SU-DHL-6 (cell line): ENCODE data around the gene UNC13C.

Experiments
- H2AFZ ChIP-seq: fragments of 200-600 bp; sonication (generic); 2 replicates; pipeline ENCODE4 v1.6.1; 2014; ENCODE audit warnings: low read depth, mild to moderate bottlenecking, moderate library complexity, mixed read lengths, antibody characterized with exemption, low read length; ENCODE audit not compliant: severe bottlenecking
- H3F3A ChIP-seq: fragments of 200-600 bp; shearing (Covaris generic); 2 replicates; pipeline ENCODE4 v1.6.0; 2016; ENCODE audit warnings: antibody characterized with exemption, mild to moderate bottlenecking; ENCODE audit not compliant: insufficient read depth
- H3K27ac ChIP-seq: fragments of 200-600 bp; sonication (generic); 2 replicates; pipeline ENCODE4 v1.5.1; 2016; ENCODE audit warnings: low read depth, mild to moderate bottlenecking, low read length, moderate library complexity, mixed read lengths
- H3K27me3 ChIP-seq: fragments of 200-600 bp; sonication (generic), shearing (Covaris generic); 2 replicates; pipeline ENCODE4 v1.6.0; 2014; ENCODE audit warnings: mild to moderate bottlenecking, low read length
- H3K36me3 ChIP-seq: fragments of 200-600 bp; sonication (generic); 2 replicates; pipeline ENCODE4 v1.6.1; 2014; ENCODE audit warnings: mild to moderate bottlenecking, low read length, mixed read lengths
- H3K4me2 ChIP-seq: fragments of 300-600, 200-600 bp; shearing (Covaris generic), sonication (generic); 2 replicates; pipeline ENCODE4 v1.6.0; 2014; ENCODE audit warnings: low read length, low read depth, mild to moderate bottlenecking; ENCODE audit not compliant: poor library complexity, severe bottlenecking
- H3K4me3 ChIP-seq: fragments of 200-600 bp; sonication (generic); 2 replicates; pipeline ENCODE4 v1.5.1; 2014; ENCODE audit warnings: antibody characterized with exemption, low read length, mild to moderate bottlenecking, mixed read lengths; ENCODE audit not compliant: insufficient read depth, poor library complexity, severe bottlenecking
- H3K79me2 ChIP-seq: fragments of 200-600 bp; sonication (generic); 2 replicates; pipeline ENCODE4 v1.6.1; 2014; ENCODE audit warnings: mild to moderate bottlenecking, low read length, moderate library complexity; ENCODE audit not compliant: insufficient read depth
- H3K9ac ChIP-seq: fragments of 200-600 bp; sonication (generic); 2 replicates; pipeline ENCODE4 v1.7.0; 2014; ENCODE audit warnings: mild to moderate bottlenecking, low read length
- H3K9me2 ChIP-seq: fragments of 200-600 bp; sonication (generic); replicated peaks from 2 replicates; pipeline ENCODE4 v1.6.1; 2014; ENCODE audit warnings: low read length; ENCODE audit not compliant: insufficient read depth
- H3K9me3 ChIP-seq: fragments of 200-600 bp; sonication (generic); 2 replicates; pipeline ENCODE4 v1.6.1; 2014; ENCODE audit warnings: low read length, mixed read lengths; ENCODE audit not compliant: insufficient read depth
- H4K20me1 ChIP-seq: fragments of 200-600 bp; sonication (generic); 2 replicates; pipeline ENCODE4 v1.6.1; 2014; ENCODE audit warnings: low read depth, mild to moderate bottlenecking, antibody characterized with exemption, low read length, moderate library complexity, mixed read lengths
- CTCF ChIP-seq: fragments of 200-600 bp; sonication (generic); IDR thresholded peaks from one replicate; pipeline ENCODE4 v1.5.1; 2017; ENCODE audit warnings: antibody characterized with exemption, mild to moderate bottlenecking, low read length, moderate library complexity; ENCODE audit not compliant: insufficient read depth, poor library complexity, severe bottlenecking
- EZH2phosphoT487 ChIP-seq: fragments of 200-600 bp; sonication (generic), shearing (Covaris generic); conservative IDR thresholded peaks from 2 replicates; pipeline ENCODE4 v1.6.1; 2018; ENCODE audit warnings: mild to moderate bottlenecking, antibody characterized with exemption, low read length, moderate library complexity, mixed read lengths

UNC13C gene

GRCh38 chr15:54091651-54092050, 113.4 kb downstream of the UNC13C start:
- Histone ChIP-seq H4K20me1 (no peaks in the 10 kb centered on the region), H3K9me3 (no peaks in the 10 kb centered on the region), H3K4me2 (no peak overlapping the region), H3K4me3 (no peak overlapping the region), H3K79me2 (no peaks in the 10 kb centered on the region), H2AFZ (no peak overlapping the region), H3K9me2 (no peaks in the 10 kb centered on the region), H3F3A (no peaks in the 10 kb centered on the region), H3K27ac (no peak overlapping the region), H3K9ac (no peak overlapping the region), H3K36me3 (no peaks in the 10 kb centered on the region), H3K27me3 (no peaks in the 10 kb centered on the region)
- TF ChIP-seq CTCF (no peak), EZH2phosphoT487 (no peak)

DNA sequence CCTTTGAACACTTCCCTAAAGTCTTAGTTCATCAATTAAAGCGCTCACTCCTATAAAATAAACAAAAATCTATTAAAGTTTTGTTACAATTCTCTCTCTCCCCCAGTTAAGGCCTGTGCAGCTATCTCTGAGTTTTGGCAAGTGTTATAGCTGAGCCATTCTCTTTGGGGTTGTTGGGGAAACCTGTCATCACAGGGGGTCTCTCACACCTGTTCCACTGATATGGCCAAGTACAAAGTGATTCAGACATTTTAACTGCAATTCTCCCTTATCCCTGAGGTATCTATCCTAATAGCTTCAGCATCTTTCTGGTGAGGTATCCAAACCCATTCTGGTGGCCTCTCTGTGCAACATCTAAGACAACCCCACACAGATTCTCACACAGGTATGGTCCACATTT, 116.4 kb downstream of the UNC13C start:
- TF ChIP-seq CTCF, result no peak
- no peak for TF ChIP-seq EZH2phosphoT487
- H3F3A ChIP-seq, result no peaks in the 10 kb centered on the region
- no peaks in the 10 kb centered on the region for H3K9me3 ChIP-seq
- no peak overlapping the region for H3K4me2 ChIP-seq
- H3K36me3 ChIP-seq, result no peaks in the 10 kb centered on the region
- H3K27ac ChIP-seq, result no peak overlapping the region
- no peak overlapping the region for H2AFZ ChIP-seq
- H4K20me1 ChIP-seq, result no peaks in the 10 kb centered on the region
- no peaks in the 10 kb centered on the region for H3K27me3 ChIP-seq
- no peaks in the 10 kb centered on the region for H3K9me2 ChIP-seq
- H3K79me2 ChIP-seq, result no peaks in the 10 kb centered on the region
- no peak overlapping the region for H3K9ac ChIP-seq
- no peak overlapping the region for H3K4me3 ChIP-seq

DNA sequence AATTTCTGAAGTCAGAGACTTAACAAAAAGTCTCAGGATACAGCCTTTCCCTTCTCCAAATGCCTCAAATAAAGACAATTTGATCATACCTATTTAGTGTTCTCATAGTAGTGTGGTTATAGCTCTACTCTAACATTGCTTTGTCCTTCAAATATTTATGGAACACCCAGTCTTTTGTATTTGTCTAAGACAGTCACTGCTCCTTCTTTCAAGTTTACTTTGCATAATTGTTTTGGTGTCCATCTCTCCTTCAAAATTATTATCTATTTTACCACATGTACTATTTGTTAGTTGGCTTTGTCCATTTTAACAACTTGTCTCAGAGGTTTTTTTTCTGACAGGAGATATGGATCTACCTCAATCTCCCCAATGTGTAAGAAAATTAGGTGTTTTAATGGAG, 118.8 kb downstream of the UNC13C start:
- Histone ChIP-seq H3K4me3 (no peak overlapping the region), H3K79me2 (no peaks in the 10 kb centered on the region), H3K36me3 (no peaks in the 10 kb centered on the region), H3K9ac (no peak overlapping the region), H4K20me1 (no peaks in the 10 kb centered on the region), H3K4me2 (no peak overlapping the region), H3K9me3 (no peaks in the 10 kb centered on the region), H3K27ac (no peak overlapping the region), H3F3A (no peaks in the 10 kb centered on the region), H3K27me3 (no peaks in the 10 kb centered on the region), H2AFZ (no peak overlapping the region), H3K9me2 (no peaks in the 10 kb centered on the region)
- TF ChIP-seq EZH2phosphoT487 (no peak), CTCF (no peak)

- H3K27ac ChIP-seq, result no peak overlapping the region
- TF ChIP-seq EZH2phosphoT487, result no peak
- no peak for TF ChIP-seq CTCF
- H3K36me3 ChIP-seq, result no peaks in the 10 kb centered on the region
- no peaks in the 10 kb centered on the region for H3K9me2 ChIP-seq
- H3K4me3 ChIP-seq, result no peak overlapping the region
- no peak overlapping the region for H3K9ac ChIP-seq
- H3K27me3 ChIP-seq, result no peaks in the 10 kb centered on the region
- H4K20me1 ChIP-seq, result no peaks in the 10 kb centered on the region
- H2AFZ ChIP-seq, result no peak overlapping the region
- H3F3A ChIP-seq, result no peaks in the 10 kb centered on the region
- H3K79me2 ChIP-seq, result no peaks in the 10 kb centered on the region
- H3K4me2 ChIP-seq, result no peak overlapping the region
- H3K9me3 ChIP-seq, result no peaks in the 10 kb centered on the region
These were observed 120.8 kb downstream of the UNC13C start for GRCh38 chr15:54099010-54099409.
